Measurements from ENCODE around the gene GLTP. TPM values are rescaled to one million over a fixed set of nuclear protein-coding genes. Genes with fewer than 3 reads are reported as not detected.

GLTP gene
- total RNA-seq, 1 experiment from 2014 or later: 27.7 TPM

DNA sequence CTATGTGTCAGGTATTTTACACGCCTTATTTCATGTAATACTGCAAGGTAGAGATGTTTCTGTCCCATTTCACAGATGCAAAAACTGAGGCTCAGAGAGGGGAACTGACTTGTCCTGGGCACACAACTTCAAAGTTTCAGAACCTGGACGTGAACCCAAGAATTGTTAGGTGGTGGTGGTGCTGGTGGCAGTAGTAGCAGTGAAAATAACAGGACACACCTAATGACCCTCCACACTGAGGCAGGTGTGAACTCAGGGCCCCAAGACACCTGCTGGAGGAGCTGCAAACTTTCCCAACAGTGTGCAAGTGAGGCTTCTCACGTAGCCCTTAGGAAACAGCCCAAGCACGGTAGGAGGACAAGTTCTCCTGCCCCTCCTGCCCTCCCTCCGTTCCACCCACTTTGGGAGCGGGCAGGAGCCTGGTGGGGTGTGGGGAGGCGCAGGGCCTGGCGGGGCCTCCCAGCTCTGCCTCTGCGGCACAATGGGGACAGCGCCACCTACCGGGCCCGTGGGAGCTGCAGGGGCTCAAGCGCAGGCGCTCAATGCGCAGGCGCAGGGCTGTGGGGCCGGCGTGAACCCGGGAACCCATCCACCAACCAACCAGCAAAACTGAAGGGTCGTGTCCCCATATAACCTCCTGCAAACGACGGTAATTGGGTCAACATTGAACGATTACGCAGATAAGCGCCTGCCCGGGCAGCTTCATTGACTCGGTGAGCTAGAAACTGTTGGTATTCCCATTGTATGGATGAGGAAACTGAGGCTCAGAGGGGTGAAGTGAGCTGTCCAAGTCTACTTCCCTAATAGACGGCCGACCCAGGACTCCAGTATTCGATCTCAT is 35.1 kb downstream of the GLTP start:
- CTCF ChIA-PET: interaction anchor here (0.6 to 2.5 kb wide), 13 partner anchors 14 to 1304 kb away, joined by 3 to 24 read pairs (median 5); no protein-coding TSS in a partner anchor
- Mint-ChIP-seq H3K36me3 (ENCODE audit: insufficient read depth, unreplicated experiment) (peaks cover 9% of the 10 kb centered on the region), H3K27me3 (ENCODE audit: unreplicated experiment) (no peaks in the 10 kb centered on the region), H3K4me3 (ENCODE audit: low read depth, unreplicated experiment) (peak overlapping the region; percentile 28), H3K4me1 (ENCODE audit: low read depth, unreplicated experiment) (peaks cover 15% of the 10 kb centered on the region), H3K9me3 (ENCODE audit: low read depth, unreplicated experiment) (no peaks in the 10 kb centered on the region), H3K27ac (ENCODE audit: unreplicated experiment) (no peak overlapping the region)
- TF ChIP-seq, protein P1, sequence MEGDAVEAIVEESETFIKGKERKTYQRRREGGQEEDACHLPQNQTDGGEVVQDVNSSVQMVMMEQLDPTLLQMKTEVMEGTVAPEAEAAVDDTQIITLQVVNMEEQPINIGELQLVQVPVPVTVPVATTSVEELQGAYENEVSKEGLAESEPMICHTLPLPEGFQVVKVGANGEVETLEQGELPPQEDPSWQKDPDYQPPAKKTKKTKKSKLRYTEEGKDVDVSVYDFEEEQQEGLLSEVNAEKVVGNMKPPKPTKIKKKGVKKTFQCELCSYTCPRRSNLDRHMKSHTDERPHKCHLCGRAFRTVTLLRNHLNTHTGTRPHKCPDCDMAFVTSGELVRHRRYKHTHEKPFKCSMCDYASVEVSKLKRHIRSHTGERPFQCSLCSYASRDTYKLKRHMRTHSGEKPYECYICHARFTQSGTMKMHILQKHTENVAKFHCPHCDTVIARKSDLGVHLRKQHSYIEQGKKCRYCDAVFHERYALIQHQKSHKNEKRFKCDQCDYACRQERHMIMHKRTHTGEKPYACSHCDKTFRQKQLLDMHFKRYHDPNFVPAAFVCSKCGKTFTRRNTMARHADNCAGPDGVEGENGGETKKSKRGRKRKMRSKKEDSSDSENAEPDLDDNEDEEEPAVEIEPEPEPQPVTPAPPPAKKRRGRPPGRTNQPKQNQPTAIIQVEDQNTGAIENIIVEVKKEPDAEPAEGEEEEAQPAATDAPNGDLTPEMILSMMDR (IDR thresholded peaks at IDR 0.05; ENCODE audit: unreplicated experiment): peak; percentile 97
- DNase-seq: peak; percentile 98
- intact Hi-C loops (cut with micrococcal nuclease; ENCODE audit: unreplicated experiment): loop anchor here (1.0 kb wide), 1 partner anchor 40 kb away; no protein-coding TSS in a partner anchor
- BruUV-seq (replicated peaks): no TSS peak

DNA sequence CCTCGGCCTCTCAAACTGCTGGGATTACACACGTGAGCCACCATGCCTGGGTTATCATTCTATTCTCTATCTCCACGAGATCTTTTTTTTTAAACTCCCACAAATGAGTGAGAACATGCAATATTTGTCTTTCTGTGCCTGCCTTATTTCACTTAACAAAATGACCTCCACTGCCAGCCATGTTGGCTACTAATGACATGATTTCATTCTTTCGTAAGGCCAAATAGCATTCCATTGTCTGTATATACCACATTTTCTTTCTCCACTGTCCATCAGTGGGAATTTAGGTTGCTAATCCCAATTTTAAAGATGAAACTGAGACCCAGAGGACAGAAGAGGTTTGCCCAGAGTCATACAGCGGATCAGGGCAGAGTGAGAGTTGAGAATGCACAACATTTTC is 36.2 kb downstream of the GLTP start:
- peaks cover 26% of the 10 kb centered on the region for H3K4me1 Mint-ChIP-seq (ENCODE audit: low read depth, unreplicated experiment)
- peaks cover 10% of the 10 kb centered on the region for H3K36me3 Mint-ChIP-seq (ENCODE audit: insufficient read depth, unreplicated experiment)
- H3K9me3 Mint-ChIP-seq (ENCODE audit: low read depth, unreplicated experiment): no peaks in the 10 kb centered on the region
- BruUV-seq (replicated peaks): no TSS peak
- CTCF ChIA-PET: interaction anchor here (0.6 to 1.7 kb wide), 3 partner anchors 12 to 1302 kb away, joined by 3 to 9 read pairs (median 5); no protein-coding TSS in a partner anchor
- H3K27ac Mint-ChIP-seq (ENCODE audit: unreplicated experiment): no peak overlapping the region
- H3K4me3 Mint-ChIP-seq (ENCODE audit: low read depth, unreplicated experiment): no peak overlapping the region
- intact Hi-C loops (cut with micrococcal nuclease; ENCODE audit: unreplicated experiment): no loop called here
- no peaks in the 10 kb centered on the region for H3K27me3 Mint-ChIP-seq (ENCODE audit: unreplicated experiment)
- TF ChIP-seq, protein P1 (IDR thresholded peaks at IDR 0.05; ENCODE audit: unreplicated experiment): no peak
- DNase-seq: no peak

DNA sequence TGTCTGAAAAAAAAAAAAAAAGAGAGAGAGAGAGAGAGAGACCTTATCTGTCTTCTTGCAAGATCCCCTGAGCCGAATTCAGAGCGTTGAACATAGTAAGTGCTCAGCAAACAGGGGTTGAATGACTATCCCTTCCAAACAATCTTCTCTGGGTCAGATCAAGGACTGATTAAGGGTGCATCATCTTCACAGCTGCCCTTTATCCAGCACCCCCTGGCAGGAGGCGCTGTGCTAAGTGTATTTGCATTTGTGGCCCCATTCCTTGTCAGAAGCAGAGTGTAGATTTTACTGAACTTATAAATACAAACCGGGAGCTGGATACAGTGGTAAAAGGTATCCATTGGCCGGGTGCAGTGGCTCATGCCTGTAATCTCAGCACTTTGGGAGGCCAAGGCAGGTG is 38.3 kb downstream of the GLTP start:
- TF ChIP-seq, protein P1 (IDR thresholded peaks at IDR 0.05; ENCODE audit: unreplicated experiment): no peak
- H3K27ac Mint-ChIP-seq (ENCODE audit: unreplicated experiment): no peak overlapping the region
- DNase-seq: no peak
- H3K9me3 Mint-ChIP-seq (ENCODE audit: low read depth, unreplicated experiment): no peaks in the 10 kb centered on the region
- no peaks in the 10 kb centered on the region for H3K27me3 Mint-ChIP-seq (ENCODE audit: unreplicated experiment)
- no TSS peak for BruUV-seq (replicated peaks)
- peaks cover 47% of the 10 kb centered on the region for H3K4me1 Mint-ChIP-seq (ENCODE audit: low read depth, unreplicated experiment)
- no peak overlapping the region for H3K4me3 Mint-ChIP-seq (ENCODE audit: low read depth, unreplicated experiment)
- peaks cover 18% of the 10 kb centered on the region for H3K36me3 Mint-ChIP-seq (ENCODE audit: insufficient read depth, unreplicated experiment)
- CTCF ChIA-PET: interaction anchor here (1.1 kb wide), 1 partner anchor 14 kb away, joined by 3 read pairs; no protein-coding TSS in a partner anchor
- intact Hi-C loops (cut with micrococcal nuclease; ENCODE audit: unreplicated experiment): no loop called here

DNA sequence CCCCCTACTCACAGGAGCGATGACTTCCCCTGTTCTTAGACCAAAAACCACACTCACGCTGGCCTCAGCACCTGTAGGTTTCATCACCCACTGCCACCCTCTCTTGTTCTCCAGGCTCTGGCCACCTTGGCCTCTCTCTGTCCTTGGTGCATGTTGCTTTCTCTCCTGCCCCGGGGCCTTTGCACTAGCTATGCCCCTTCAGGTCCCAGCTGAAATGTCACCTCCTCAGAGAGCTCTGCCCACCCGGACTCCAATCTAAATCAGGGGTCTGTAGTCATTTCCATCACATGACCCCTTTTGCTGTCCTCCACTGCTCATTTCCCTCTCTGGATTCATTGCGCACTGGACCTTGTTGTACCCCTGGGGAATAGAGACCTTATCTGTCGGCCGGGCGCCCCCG is 39.0 kb downstream of the GLTP start:
- peak overlapping the region; percentile 79 for H3K27ac Mint-ChIP-seq (ENCODE audit: unreplicated experiment)
- CTCF ChIA-PET: interaction anchor here (1.3 to 1.6 kb wide), 2 partner anchors 9 to 35 kb away, joined by 3 to 5 read pairs; no protein-coding TSS in a partner anchor
- H3K4me1 Mint-ChIP-seq (ENCODE audit: low read depth, unreplicated experiment): peaks cover 54% of the 10 kb centered on the region
- no peak for DNase-seq
- intact Hi-C loops (cut with micrococcal nuclease; ENCODE audit: unreplicated experiment): no loop called here
- no TSS peak for BruUV-seq (replicated peaks)
- no peak overlapping the region for H3K4me3 Mint-ChIP-seq (ENCODE audit: low read depth, unreplicated experiment)
- peaks cover 18% of the 10 kb centered on the region for H3K36me3 Mint-ChIP-seq (ENCODE audit: insufficient read depth, unreplicated experiment)
- no peaks in the 10 kb centered on the region for H3K27me3 Mint-ChIP-seq (ENCODE audit: unreplicated experiment)
- no peaks in the 10 kb centered on the region for H3K9me3 Mint-ChIP-seq (ENCODE audit: low read depth, unreplicated experiment)
- TF ChIP-seq, protein P1 (IDR thresholded peaks at IDR 0.05; ENCODE audit: unreplicated experiment): no peak

Data from Calu3 (cell line).